ENCODE data around the gene TRAFD1. TPM values are rescaled to one million over a fixed set of nuclear protein-coding genes. Genes with fewer than 3 reads are reported as not detected.
"Not testable (repeated sequence)": the region's sequence is repeated elsewhere in the genome, so short reads cannot be mapped to it uniquely, and the experiment has no call there.

TRAFD1 gene
- total RNA-seq, 4 donors from 2014 or later, result 46.3 to 82.9 (median 67.4) TPM

GRCh38 chr12:112096667-112097066 is 28.7 kb upstream of the TRAFD1 start:
- intact Hi-C loops (cut with DNase I; ENCODE audit: low total_unique reads), result loop anchor here (10.0 kb wide), 1 partner anchor 288 kb away; the partner anchor contains the start of gene HECTD4
- TF ChIP-seq CTCF (IDR thresholded peaks at IDR 0.05) (no peak), POLR2A (IDR thresholded peaks at IDR 0.05) (no peak)
- DNase-seq (ENCODE audit: low spot score in 2 of 2), result no peak
- 55 to 56% methylated on average over 2 of the region's 2 CpGs for WGBS, 2 donors
- no peak overlapping the region for H3K4me3 ChIP-seq (ENCODE audit: low read depth, poor library complexity, severe bottlenecking)

GRCh38 chr12:112097641-112098040 is 27.7 kb upstream of the TRAFD1 start:
- no peak for DNase-seq (ENCODE audit: low spot score in 2 of 2)
- intact Hi-C loops (cut with DNase I; ENCODE audit: low total_unique reads), result loop anchor here (10.0 kb wide), 1 partner anchor 287 kb away; the partner anchor contains the start of gene HECTD4
- no peak overlapping the region for H3K4me3 ChIP-seq (ENCODE audit: low read depth, poor library complexity, severe bottlenecking)
- TF ChIP-seq CTCF (IDR thresholded peaks at IDR 0.05) (no peak), POLR2A (IDR thresholded peaks at IDR 0.05) (no peak)
- WGBS, 2 donors, result 92 to 94% methylated on average over 8 of the region's 8 CpGs

GRCh38 chr12:112100500-112100899 is 24.9 kb upstream of the TRAFD1 start:
- H3K4me3 ChIP-seq (ENCODE audit: low read depth, poor library complexity, severe bottlenecking); intact Hi-C loops (cut with DNase I; ENCODE audit: low total_unique reads); DNase-seq (ENCODE audit: low spot score in 2 of 2): not testable (repeated sequence)
- 94 to 99% methylated on average over 15 of the region's 15 CpGs for WGBS, 2 donors

- no peak for TF ChIP-seq CTCF (IDR thresholded peaks at IDR 0.05)
- TF ChIP-seq POLR2A (IDR thresholded peaks at IDR 0.05), result no peak
- peak in 1 of 2 donors; percentile 36 for DNase-seq (ENCODE audit: low spot score in 2 of 2)
- no peak overlapping the region for H3K4me3 ChIP-seq (ENCODE audit: low read depth, poor library complexity, severe bottlenecking)
- intact Hi-C loops (cut with DNase I; ENCODE audit: low total_unique reads), result no loop called here
- 83 to 95% methylated on average over 4 of the region's 4 CpGs for WGBS, 2 donors
Observed at GRCh38 chr12:112102127-112102526, 23.2 kb upstream of the TRAFD1 start.

GRCh38 chr12:112102746-112103145 is 22.6 kb upstream of the TRAFD1 start:
- WGBS, 2 donors, result 94 to 97% methylated on average over 19 of the region's 19 CpGs
- peak in 1 of 2 donors; percentile 48 for DNase-seq (ENCODE audit: low spot score in 2 of 2)
- intact Hi-C loops (cut with DNase I; ENCODE audit: low total_unique reads); H3K4me3 ChIP-seq (ENCODE audit: low read depth, poor library complexity, severe bottlenecking): not testable (repeated sequence)

GRCh38 chr12:112103758-112104503 is 21.4 kb upstream of the TRAFD1 start:
- peak in 1 of 2 donors; percentile 18 for DNase-seq (ENCODE audit: low spot score in 2 of 2)
- intact Hi-C loops (cut with DNase I; ENCODE audit: low total_unique reads), result no loop called here
- 86 to 88% methylated on average over 8 of the region's 8 CpGs for WGBS, 2 donors
- no peak for TF ChIP-seq CTCF (IDR thresholded peaks at IDR 0.05)
- no peak for TF ChIP-seq POLR2A (IDR thresholded peaks at IDR 0.05)
- no peak overlapping the region for H3K4me3 ChIP-seq (ENCODE audit: low read depth, poor library complexity, severe bottlenecking)

- TF ChIP-seq POLR2A (IDR thresholded peaks at IDR 0.05) (no peak), CTCF (IDR thresholded peaks at IDR 0.05) (no peak)
- intact Hi-C loops (cut with DNase I; ENCODE audit: low total_unique reads), result no loop called here
- DNase-seq (ENCODE audit: low spot score in 2 of 2), result peak in 1 of 2 donors; percentile 1
- 78 to 83% methylated on average over 3 of the region's 3 CpGs for WGBS, 2 donors
- H3K4me3 ChIP-seq (ENCODE audit: low read depth, poor library complexity, severe bottlenecking), result no peak overlapping the region
Observed at GRCh38 chr12:112105891-112106290, 19.5 kb upstream of the TRAFD1 start.
